HEK293T (cell line): ENCODE results near the gene DHH.

Experiments
- ARNT ChIP-seq: fragments of 450-650 bp; IDR thresholded peaks from 2 replicates; pipeline ENCODE4 v1.6.1; 2017; ENCODE audit warnings: mild to moderate bottlenecking
- BHLHE40 ChIP-seq: fragments of 450-650 bp; IDR thresholded peaks from 2 replicates; pipeline ENCODE4 v1.6.1; 2016; ENCODE audit warnings: mild to moderate bottlenecking, moderate library complexity, borderline replicate concordance
- ELF4 ChIP-seq: fragments of 450-650 bp; IDR thresholded peaks from 2 replicates; pipeline ENCODE4 v1.6.1; 2017; ENCODE audit warnings: antibody characterized with exemption
- FOXM1 ChIP-seq: fragments of 450-650 bp; IDR thresholded peaks from 2 replicates; pipeline ENCODE4 v1.6.1; 2017; ENCODE audit warnings: mild to moderate bottlenecking, borderline replicate concordance
- SP1 ChIP-seq: fragments of 450-650 bp; IDR thresholded peaks from 2 replicates; pipeline ENCODE4 v1.6.1; 2017
- TARDBP ChIP-seq: fragments of 450-650 bp; IDR thresholded peaks from 2 replicates; pipeline ENCODE4 v1.6.1; 2016
- ZNF384 ChIP-seq: fragments of 450-650 bp; IDR thresholded peaks from 2 replicates; pipeline ENCODE4 v1.6.1; 2016
- TF ChIP-seq, protein P1 (sequence below): fragments of 450-650 bp; IDR thresholded peaks from 2 replicates; pipeline ENCODE4 v1.6.1; 2016

DNA sequence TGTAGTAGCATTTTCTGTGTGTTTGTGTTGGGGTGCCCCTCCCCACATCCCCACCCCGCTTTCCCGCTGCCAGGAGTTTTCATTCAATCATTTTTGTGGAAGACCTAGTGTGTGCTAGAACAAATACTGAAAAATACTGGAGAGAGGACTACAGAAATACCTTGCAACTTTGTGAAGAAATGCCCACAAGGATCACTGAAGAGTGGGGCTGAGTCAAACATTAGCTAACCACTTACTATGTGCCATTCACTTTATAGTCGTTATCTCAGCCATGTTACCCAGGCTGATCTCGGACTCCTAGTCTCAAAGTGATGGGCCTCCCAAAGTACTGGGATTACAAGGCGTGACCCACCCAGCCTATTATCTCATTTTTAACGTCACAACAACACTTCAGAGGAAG lies 16.6 kb upstream of the DHH start:
- TF ChIP-seq, protein P1, sequence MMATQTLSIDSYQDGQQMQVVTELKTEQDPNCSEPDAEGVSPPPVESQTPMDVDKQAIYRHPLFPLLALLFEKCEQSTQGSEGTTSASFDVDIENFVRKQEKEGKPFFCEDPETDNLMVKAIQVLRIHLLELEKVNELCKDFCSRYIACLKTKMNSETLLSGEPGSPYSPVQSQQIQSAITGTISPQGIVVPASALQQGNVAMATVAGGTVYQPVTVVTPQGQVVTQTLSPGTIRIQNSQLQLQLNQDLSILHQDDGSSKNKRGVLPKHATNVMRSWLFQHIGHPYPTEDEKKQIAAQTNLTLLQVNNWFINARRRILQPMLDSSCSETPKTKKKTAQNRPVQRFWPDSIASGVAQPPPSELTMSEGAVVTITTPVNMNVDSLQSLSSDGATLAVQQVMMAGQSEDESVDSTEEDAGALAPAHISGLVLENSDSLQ: no peak
- TF ChIP-seq TARDBP: no peak
- TF ChIP-seq BHLHE40: no peak
- no peak for TF ChIP-seq ARNT
- TF ChIP-seq FOXM1: no peak
- TF ChIP-seq SP1: no peak
- no peak for TF ChIP-seq ZNF384
- TF ChIP-seq ELF4: no peak
